Measurements from ENCODE around the gene CDH12. TPM values are rescaled to one million over a fixed set of nuclear protein-coding genes. Genes with fewer than 3 reads are reported as not detected.

Gene CDH12
- total RNA-seq, 3 donors from 2014 or later = 0.33 to 2.6 (median 1.1) TPM

GRCh38 chr5:22719842-22720241 is 133.3 kb downstream of the CDH12 start:
- H3K27ac ChIP-seq = no peak overlapping the region
- TF ChIP-seq CTCF (IDR thresholded peaks at IDR 0.05) (no peak), POLR2AphosphoS5 (IDR thresholded peaks at IDR 0.05) (no peak), POLR2A (IDR thresholded peaks at IDR 0.05) (no peak)
- no peak for DNase-seq (ENCODE audit: low spot score in 2 of 2)
- no peaks in the 10 kb centered on the region for H3K27me3 ChIP-seq
- no peaks in the 10 kb centered on the region for H3K36me3 ChIP-seq
- peaks cover 4 to 8% of the 10 kb centered on the region in 2 donors for H3K9me3 ChIP-seq
- intact Hi-C loops (cut with DNase I; ENCODE audit: low total_unique reads) = loop anchor here (2.0 kb wide), 1 partner anchor 27 kb away; no protein-coding TSS in a partner anchor
- no peak overlapping the region for H3K4me3 ChIP-seq
- no peaks in the 10 kb centered on the region for H3K4me1 ChIP-seq

GRCh38 chr5:22710660-22711059 is 142.5 kb downstream of the CDH12 start:
- H3K4me1 ChIP-seq = no peaks in the 10 kb centered on the region
- H3K27ac ChIP-seq = no peak overlapping the region
- TF ChIP-seq CTCF (IDR thresholded peaks at IDR 0.05) (no peak), POLR2AphosphoS5 (IDR thresholded peaks at IDR 0.05) (no peak), POLR2A (IDR thresholded peaks at IDR 0.05) (no peak)
- H3K27me3 ChIP-seq = no peaks in the 10 kb centered on the region
- no peaks in the 10 kb centered on the region for H3K36me3 ChIP-seq
- H3K9me3 ChIP-seq = no peaks in the 10 kb centered on the region
- no peak overlapping the region for H3K4me3 ChIP-seq
- intact Hi-C loops (cut with DNase I; ENCODE audit: low total_unique reads) = no loop called here
- DNase-seq (ENCODE audit: low spot score in 2 of 2) = no peak

- no peaks in the 10 kb centered on the region for H3K4me1 ChIP-seq
- no peaks in the 10 kb centered on the region for H3K27me3 ChIP-seq
- H3K27ac ChIP-seq = no peak overlapping the region
- DNase-seq (ENCODE audit: low spot score in 2 of 2) = no peak
- intact Hi-C loops (cut with DNase I; ENCODE audit: low total_unique reads) = no loop called here
- TF ChIP-seq POLR2AphosphoS5 (IDR thresholded peaks at IDR 0.05) (no peak), POLR2A (IDR thresholded peaks at IDR 0.05) (no peak), CTCF (IDR thresholded peaks at IDR 0.05) (no peak)
- H3K9me3 ChIP-seq = no peaks in the 10 kb centered on the region
- no peak overlapping the region for H3K4me3 ChIP-seq
- no peaks in the 10 kb centered on the region for H3K36me3 ChIP-seq
Observed at GRCh38 chr5:22709743-22710142, 143.4 kb downstream of the CDH12 start.

GRCh38 chr5:22708770-22709328 is 144.3 kb downstream of the CDH12 start:
- intact Hi-C loops (cut with DNase I; ENCODE audit: low total_unique reads) = no loop called here
- Histone ChIP-seq H3K4me1 (no peaks in the 10 kb centered on the region), H3K4me3 (no peak overlapping the region), H3K9me3 (no peaks in the 10 kb centered on the region), H3K36me3 (no peaks in the 10 kb centered on the region), H3K27ac (no peak overlapping the region), H3K27me3 (no peaks in the 10 kb centered on the region)
- TF ChIP-seq CTCF (IDR thresholded peaks at IDR 0.05) = no peak
- no peak for TF ChIP-seq POLR2AphosphoS5 (IDR thresholded peaks at IDR 0.05)
- TF ChIP-seq POLR2A (IDR thresholded peaks at IDR 0.05) = no peak
- DNase-seq (ENCODE audit: low spot score in 2 of 2) = no peak

GRCh38 chr5:22706901-22707300 is 146.2 kb downstream of the CDH12 start:
- Histone ChIP-seq H3K4me3 (no peak overlapping the region), H3K27me3 (no peaks in the 10 kb centered on the region), H3K9me3 (no peaks in the 10 kb centered on the region), H3K27ac (no peak overlapping the region), H3K4me1 (no peaks in the 10 kb centered on the region), H3K36me3 (no peaks in the 10 kb centered on the region)
- TF ChIP-seq POLR2A (IDR thresholded peaks at IDR 0.05) (no peak), CTCF (IDR thresholded peaks at IDR 0.05) (no peak), POLR2AphosphoS5 (IDR thresholded peaks at IDR 0.05) (no peak)
- no peak for DNase-seq (ENCODE audit: low spot score in 2 of 2)
- intact Hi-C loops (cut with DNase I; ENCODE audit: low total_unique reads) = no loop called here
